Left ventricle myocardium inferior (tissue), 1 donor: ENCODE measurements around the gene TXNIP. TPM values are rescaled to one million over a fixed set of nuclear protein-coding genes. Genes with fewer than 3 reads are reported as not detected.

Source experiments
- DNase-seq: peaks from one replicate; pipeline ENCODE4 v3.0.0-alpha.2; 2020
- H3K27ac ChIP-seq: fragments of 200-600 bp; replicated peaks from 2 replicates; pipeline ENCODE4 v1.8.0; 2021
- H3K27me3 ChIP-seq: fragments of 200-600 bp; 2 replicates; pipeline ENCODE4 v1.8.0; 2021; ENCODE audit warnings: low read depth
- H3K36me3 ChIP-seq: fragments of 200-600 bp; 2 replicates; pipeline ENCODE4 v1.8.0; 2021
- H3K4me1 ChIP-seq: fragments of 200-600 bp; 2 replicates; pipeline ENCODE4 v1.8.0; 2021
- H3K4me3 ChIP-seq: fragments of 200-600 bp; 2 replicates; pipeline ENCODE4 v1.8.0; 2021; ENCODE audit warnings: mild to moderate bottlenecking, moderate library complexity
- H3K9me3 ChIP-seq: fragments of 200-600 bp; replicated peaks from 2 replicates; pipeline ENCODE4 v1.8.0; 2021
- intact Hi-C: fragments of 100-400 bp; cut with micrococcal nuclease; formaldehyde crosslinking; loops from one replicate; pipeline ENCODE4 v1.11.0; 2022
- total RNA-seq: library from RNA; stranded (reverse); fragmentation: NEBNext Ultra II Directional; extraction: Animal tissue kit (Norgen Biotek cat#: 25700); gene quantifications from one replicate; pipeline ENCODE4 v1.2.1, GENCODE V29; 2021
- TF ChIP-seq, protein P1 (sequence below): fragments of 200-600 bp; IDR thresholded peaks from 2 replicates; pipeline ENCODE4 v1.8.0; 2021; ENCODE audit warnings: antibody characterized with exemption, mild to moderate bottlenecking, borderline replicate concordance
- donor health status: DM: no; HTN: yes; CAD: no; lungs with severe emphysema.

The TXNIP gene
- total RNA-seq, 1 donor from 2014 or later = 753 TPM

DNA sequence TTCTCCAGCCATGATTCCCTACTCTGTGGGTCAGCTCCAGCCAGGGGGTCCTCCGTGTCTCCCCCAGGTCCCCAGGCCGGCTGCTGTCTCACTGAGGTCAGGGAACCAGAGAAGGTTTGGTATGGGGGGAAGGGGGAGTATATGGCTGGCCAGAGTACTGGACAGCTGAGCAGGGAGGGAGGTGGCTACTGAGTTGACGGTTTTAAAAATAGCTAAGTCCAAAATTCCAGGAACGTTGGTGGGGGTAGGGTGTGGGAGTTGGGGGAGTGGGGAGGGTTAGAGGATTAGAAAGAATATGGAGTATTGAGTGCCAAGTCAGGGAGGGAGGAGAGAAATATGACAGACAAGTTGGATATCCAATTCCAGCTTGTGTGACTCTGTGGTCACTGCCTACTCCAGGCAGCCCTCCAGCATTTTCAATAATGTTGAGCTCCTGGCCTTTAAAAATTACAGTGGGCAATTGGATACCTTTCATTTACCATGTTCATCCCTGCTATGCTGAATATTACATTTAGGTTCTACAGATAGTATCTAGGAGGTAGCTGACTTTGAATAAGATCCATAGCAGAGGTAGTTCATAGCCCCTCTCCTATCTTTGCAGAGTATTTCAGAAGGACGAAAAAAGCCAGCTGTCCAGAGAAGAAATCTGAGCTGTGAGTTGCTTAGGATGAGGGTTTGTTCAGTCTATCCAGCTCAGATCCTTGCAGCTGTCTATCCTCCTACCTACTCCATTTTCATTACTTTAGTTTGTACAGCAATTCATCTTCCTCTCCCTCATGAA lies 25.4 kb upstream of the TXNIP start, which contains the start of gene HJV:
TSS of gene HJV (minus strand) at position 114 of the 781 bp plus-strand sequence. CDS start 1,504 bp downstream, outside the sequence.
- Histone ChIP-seq H3K4me3 (peak within 1 kb of the TSS; percentile 61), H3K27me3 (peaks cover 28% of the 10 kb centered on the region), H3K4me1 (peaks cover 22% of the 10 kb centered on the region), H3K36me3 (no peaks in the 10 kb centered on the region), H3K9me3 (no peaks in the 10 kb centered on the region), H3K27ac (peak within 1 kb of the TSS; percentile 85)
- DNase-seq = no peak
- intact Hi-C loops = no loop called here
- TF ChIP-seq, protein P1, sequence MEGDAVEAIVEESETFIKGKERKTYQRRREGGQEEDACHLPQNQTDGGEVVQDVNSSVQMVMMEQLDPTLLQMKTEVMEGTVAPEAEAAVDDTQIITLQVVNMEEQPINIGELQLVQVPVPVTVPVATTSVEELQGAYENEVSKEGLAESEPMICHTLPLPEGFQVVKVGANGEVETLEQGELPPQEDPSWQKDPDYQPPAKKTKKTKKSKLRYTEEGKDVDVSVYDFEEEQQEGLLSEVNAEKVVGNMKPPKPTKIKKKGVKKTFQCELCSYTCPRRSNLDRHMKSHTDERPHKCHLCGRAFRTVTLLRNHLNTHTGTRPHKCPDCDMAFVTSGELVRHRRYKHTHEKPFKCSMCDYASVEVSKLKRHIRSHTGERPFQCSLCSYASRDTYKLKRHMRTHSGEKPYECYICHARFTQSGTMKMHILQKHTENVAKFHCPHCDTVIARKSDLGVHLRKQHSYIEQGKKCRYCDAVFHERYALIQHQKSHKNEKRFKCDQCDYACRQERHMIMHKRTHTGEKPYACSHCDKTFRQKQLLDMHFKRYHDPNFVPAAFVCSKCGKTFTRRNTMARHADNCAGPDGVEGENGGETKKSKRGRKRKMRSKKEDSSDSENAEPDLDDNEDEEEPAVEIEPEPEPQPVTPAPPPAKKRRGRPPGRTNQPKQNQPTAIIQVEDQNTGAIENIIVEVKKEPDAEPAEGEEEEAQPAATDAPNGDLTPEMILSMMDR = no peak

DNA sequence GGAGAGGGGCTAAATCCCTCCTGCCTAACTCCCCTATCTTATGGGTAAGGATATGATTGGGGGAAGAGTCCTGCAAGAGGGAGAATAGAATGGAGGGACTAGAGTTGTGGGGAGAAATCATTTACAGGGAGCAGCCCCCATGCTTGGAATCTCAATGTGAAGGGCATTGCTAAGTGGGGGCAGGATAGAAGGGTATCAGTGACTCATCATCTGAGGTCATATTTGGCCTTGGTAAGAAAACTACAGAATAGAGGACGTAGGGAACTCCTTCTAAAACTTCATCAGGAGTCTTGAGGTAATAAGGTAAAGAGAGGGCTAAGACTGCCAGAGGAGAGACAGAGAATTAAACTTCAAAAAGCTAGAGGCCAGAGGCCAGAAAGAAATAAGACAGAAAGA lies 24.7 kb upstream of the TXNIP start:
- Histone ChIP-seq H3K9me3 (no peaks in the 10 kb centered on the region), H3K36me3 (no peaks in the 10 kb centered on the region), H3K27ac (peak overlapping the region; percentile 85), H3K27me3 (peaks cover 28% of the 10 kb centered on the region), H3K4me1 (peaks cover 22% of the 10 kb centered on the region), H3K4me3 (peak overlapping the region; percentile 61)
- TF ChIP-seq, protein P1 = no peak
- intact Hi-C loops = no loop called here
- DNase-seq = no peak

DNA sequence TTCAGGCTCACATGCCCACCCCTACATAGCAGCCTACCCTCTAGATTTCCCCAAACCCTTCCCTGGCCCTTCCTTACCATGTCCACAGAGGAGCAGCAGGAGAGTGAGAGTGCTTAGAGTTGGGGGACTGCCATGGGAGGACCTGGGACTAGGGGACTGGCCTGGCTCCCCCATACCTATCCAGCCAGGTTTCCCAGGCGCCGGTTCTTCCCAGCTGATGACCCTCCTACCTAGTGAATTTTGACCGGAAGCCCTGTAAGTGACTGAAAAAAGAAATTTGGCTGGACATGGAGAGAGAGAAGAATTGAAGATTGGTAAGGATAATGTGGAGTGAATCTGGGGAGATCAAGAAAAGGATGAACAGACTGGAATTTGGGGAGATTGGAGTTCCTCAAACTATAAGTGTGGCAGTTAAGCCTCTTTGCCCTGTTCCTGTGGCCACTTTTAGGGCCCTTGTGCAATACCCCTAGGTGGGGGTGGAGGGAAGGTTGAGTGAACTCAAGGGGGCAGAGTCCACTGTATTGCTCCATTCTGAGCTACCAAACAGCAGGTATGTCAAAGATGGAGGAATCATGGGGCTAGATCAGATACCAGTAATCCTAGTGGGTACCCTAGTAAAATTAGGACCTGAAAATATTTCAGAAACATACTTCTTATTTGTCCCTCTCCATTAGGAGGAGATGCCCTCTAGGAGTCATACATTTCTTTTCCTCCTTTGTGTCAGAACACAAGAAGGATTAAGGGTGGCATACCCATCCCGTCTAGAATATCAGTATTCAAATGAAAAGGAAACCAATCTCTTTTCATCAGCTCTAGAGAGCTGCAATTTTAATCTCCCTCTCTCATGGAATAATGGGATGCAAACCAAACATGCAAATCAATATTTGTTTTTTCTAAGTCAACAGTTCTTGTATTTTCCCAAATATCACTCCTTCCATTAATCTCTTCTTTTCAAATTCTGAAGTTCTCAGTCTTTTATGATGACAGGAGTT lies 24.0 kb upstream of the TXNIP start:
- Histone ChIP-seq H3K27me3 (peaks cover 28% of the 10 kb centered on the region), H3K36me3 (no peaks in the 10 kb centered on the region), H3K4me1 (peaks cover 22% of the 10 kb centered on the region), H3K27ac (peak overlapping the region; percentile 85), H3K4me3 (peak overlapping the region; percentile 61), H3K9me3 (no peaks in the 10 kb centered on the region)
- TF ChIP-seq, protein P1 = no peak
- intact Hi-C loops = no loop called here
- DNase-seq = no peak

DNA sequence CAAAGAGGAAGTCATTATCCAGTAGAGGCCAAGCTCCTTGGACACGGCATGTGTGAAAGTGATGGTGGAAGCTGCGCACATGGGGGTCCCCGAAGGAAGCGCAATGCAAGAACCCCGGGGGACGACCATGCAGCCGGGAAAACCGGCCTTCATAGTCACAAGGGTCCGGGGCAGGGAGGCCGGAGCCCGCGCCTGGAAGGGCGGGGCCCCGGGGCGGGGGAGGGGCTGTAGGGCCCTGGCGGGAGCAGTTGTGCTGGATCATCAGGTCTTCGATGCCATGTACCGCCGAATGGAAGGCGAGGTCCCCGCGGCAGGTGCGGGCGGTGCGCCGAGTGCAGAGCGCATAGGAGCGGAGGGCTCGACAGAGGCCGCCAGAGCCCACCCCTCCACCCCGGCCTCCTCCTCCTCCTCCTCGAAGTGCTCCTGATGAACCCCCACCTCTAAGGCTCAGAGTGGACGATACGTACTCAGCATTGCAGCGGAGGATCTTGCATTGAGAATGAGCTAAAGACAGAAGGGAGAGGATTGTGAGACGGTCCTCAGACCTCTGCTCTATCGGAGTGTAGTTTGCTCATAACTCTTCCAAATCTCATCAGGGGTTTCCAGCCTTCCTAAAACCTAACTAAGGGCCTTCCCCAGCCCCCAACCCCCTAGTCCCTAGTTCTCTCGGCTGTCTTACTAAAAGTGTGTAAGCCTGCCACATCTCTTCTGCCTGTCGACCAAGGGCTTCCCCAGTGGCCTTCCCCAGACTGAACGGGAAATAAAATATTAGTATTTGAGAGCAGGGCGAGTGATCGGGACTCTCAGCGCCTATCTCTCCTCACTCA lies 23.1 kb upstream of the TXNIP start:
- no peaks in the 10 kb centered on the region for H3K9me3 ChIP-seq
- intact Hi-C loops = loop anchor here (10.0 kb wide), 1 partner anchor 125 kb away; no protein-coding TSS in a partner anchor
- H3K36me3 ChIP-seq = no peaks in the 10 kb centered on the region
- H3K27me3 ChIP-seq = peaks cover 28% of the 10 kb centered on the region
- H3K4me1 ChIP-seq = peaks cover 22% of the 10 kb centered on the region
- DNase-seq = no peak
- TF ChIP-seq, protein P1 = no peak
- H3K4me3 ChIP-seq = peak overlapping the region; percentile 61
- H3K27ac ChIP-seq = peak overlapping the region; percentile 85
